Measurements from ENCODE around the gene ABCB11. TPM values are rescaled to one million over a fixed set of nuclear protein-coding genes. Genes with fewer than 3 reads are reported as not detected.

Gene ABCB11
- total RNA-seq, 1 donor from 2014 or later: not detected

GRCh38 chr2:168915441-168916330 lies 115.4 kb downstream of the ABCB11 start:
- H3K36me3 ChIP-seq: peaks cover 4% of the 10 kb centered on the region
- H3K27ac ChIP-seq: no peak overlapping the region
- Mint-ChIP-seq H3K27ac (no peak overlapping the region), H3K4me1 (peaks cover 25% of the 10 kb centered on the region), H3K9me3 (peaks cover 11% of the 10 kb centered on the region), H3K36me3 (no peaks in the 10 kb centered on the region), H3K27me3 (ENCODE audit: insufficient read depth, low read depth) (no peaks in the 10 kb centered on the region), H3K4me3 (no peak overlapping the region)
- H3K4me1 ChIP-seq: peaks cover 30% of the 10 kb centered on the region
- H3F3A ChIP-seq (ENCODE audit: low read depth): peaks cover 22% of the 10 kb centered on the region
- H2AFZ ChIP-seq (replicated peaks): no peak overlapping the region
- TF ChIP-seq CTCF (IDR thresholded peaks at IDR 0.05) (no peak), EZH2phosphoT487 (IDR thresholded peaks at IDR 0.05) (no peak)
- no peaks in the 10 kb centered on the region for H3K79me2 ChIP-seq (ENCODE audit: low read depth)
- peaks cover 10% of the 10 kb centered on the region for H3K9me3 ChIP-seq (ENCODE audit: low read depth)
- no peak overlapping the region for H3K9ac ChIP-seq
- no peak overlapping the region for H3K4me2 ChIP-seq
- H3K4me3 ChIP-seq: no peak overlapping the region
- H4K20me1 ChIP-seq (ENCODE audit: low read depth): no peaks in the 10 kb centered on the region
- H3K27me3 ChIP-seq: no peaks in the 10 kb centered on the region
- DNase-seq (ENCODE audit: low spot score): no peak

GRCh38 chr2:168913495-168913894 lies 117.6 kb downstream of the ABCB11 start:
- Mint-ChIP-seq H3K4me3 (peak overlapping the region; percentile 24), H3K27me3 (ENCODE audit: insufficient read depth, low read depth) (no peaks in the 10 kb centered on the region), H3K27ac (no peak overlapping the region), H3K36me3 (no peaks in the 10 kb centered on the region), H3K4me1 (peaks cover 41% of the 10 kb centered on the region), H3K9me3 (peaks cover 7% of the 10 kb centered on the region)
- Histone ChIP-seq H4K20me1 (ENCODE audit: low read depth) (no peaks in the 10 kb centered on the region), H2AFZ (replicated peaks) (no peak overlapping the region), H3K4me3 (no peak overlapping the region), H3K9ac (no peak overlapping the region), H3K27ac (no peak overlapping the region), H3K36me3 (peaks cover 4% of the 10 kb centered on the region), H3K4me2 (peak overlapping the region; percentile 65), H3K9me3 (ENCODE audit: low read depth) (peaks cover 10% of the 10 kb centered on the region), H3K4me1 (peaks cover 36% of the 10 kb centered on the region), H3F3A (ENCODE audit: low read depth) (peaks cover 29% of the 10 kb centered on the region), H3K27me3 (no peaks in the 10 kb centered on the region), H3K79me2 (ENCODE audit: low read depth) (no peaks in the 10 kb centered on the region)
- DNase-seq (ENCODE audit: low spot score): no peak
- TF ChIP-seq EZH2 (IDR thresholded peaks at IDR 0.05) (no peak), EZH2phosphoT487 (IDR thresholded peaks at IDR 0.05) (no peak), CTCF (IDR thresholded peaks at IDR 0.05) (no peak)

GRCh38 chr2:168912901-168913369 lies 118.2 kb downstream of the ABCB11 start:
- H3K9me3 Mint-ChIP-seq: peaks cover 7% of the 10 kb centered on the region
- H4K20me1 ChIP-seq (ENCODE audit: low read depth): no peaks in the 10 kb centered on the region
- H3K4me3 ChIP-seq: peak overlapping the region; percentile 10
- no peaks in the 10 kb centered on the region for H3K27me3 Mint-ChIP-seq (ENCODE audit: insufficient read depth, low read depth)
- DNase-seq (ENCODE audit: low spot score): peak; percentile 73
- no peak overlapping the region for H2AFZ ChIP-seq (replicated peaks)
- no peaks in the 10 kb centered on the region for H3K27me3 ChIP-seq
- H3K27ac ChIP-seq: peak overlapping the region; percentile 26
- H3K27ac Mint-ChIP-seq: no peak overlapping the region
- peak overlapping the region; percentile 46 for H3K4me3 Mint-ChIP-seq
- peaks cover 47% of the 10 kb centered on the region for H3K4me1 Mint-ChIP-seq
- H3K36me3 ChIP-seq: peaks cover 4% of the 10 kb centered on the region
- H3K79me2 ChIP-seq (ENCODE audit: low read depth): no peaks in the 10 kb centered on the region
- no peak overlapping the region for H3K9ac ChIP-seq
- H3K9me3 ChIP-seq (ENCODE audit: low read depth): peaks cover 10% of the 10 kb centered on the region
- no peak for TF ChIP-seq EZH2phosphoT487 (IDR thresholded peaks at IDR 0.05)
- TF ChIP-seq CTCF (IDR thresholded peaks at IDR 0.05): no peak
- TF ChIP-seq EZH2 (IDR thresholded peaks at IDR 0.05): no peak
- peaks cover 33% of the 10 kb centered on the region for H3F3A ChIP-seq (ENCODE audit: low read depth)
- H3K4me2 ChIP-seq: peak overlapping the region; percentile 65
- peaks cover 40% of the 10 kb centered on the region for H3K4me1 ChIP-seq
- no peaks in the 10 kb centered on the region for H3K36me3 Mint-ChIP-seq

Measured in neural progenitor cell (in vitro differentiated cells).